ENCODE data around the gene PRAMEF9.
"Not testable (repeated sequence)": the region's sequence is repeated elsewhere in the genome, so short reads cannot be mapped to it uniquely, and the experiment has no call there.

The PRAMEF9 gene

DNA sequence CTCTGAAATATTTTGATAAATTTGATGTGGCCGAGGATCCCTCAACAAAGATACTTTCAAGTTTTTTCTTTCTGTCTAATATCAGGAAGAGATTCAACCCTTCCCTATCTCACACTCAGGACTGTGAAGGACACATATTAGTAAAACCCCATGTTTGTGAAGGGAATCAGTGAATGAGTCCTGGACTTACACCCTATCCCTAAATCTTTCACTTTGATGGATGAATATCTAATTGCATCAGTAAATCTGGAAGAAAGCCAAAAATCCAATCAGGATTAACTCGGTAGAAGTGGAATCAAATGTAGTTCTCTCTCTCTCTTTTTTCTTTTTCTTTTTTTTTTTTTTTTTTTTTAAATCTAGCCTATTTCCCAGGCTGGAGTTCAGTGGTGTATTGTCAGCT is at the start of gene PRAMEF9:
Gene PRAMEF9, plus strand, starts transcription at position 301 of the 400 bp plus-strand sequence. CDS start 3,433 bp downstream, outside the sequence.
- DNase-seq (ENCODE audit: low read depth); H3K4me3 ChIP-seq (ENCODE audit: low read depth, low read length): not testable (repeated sequence)

DNA sequence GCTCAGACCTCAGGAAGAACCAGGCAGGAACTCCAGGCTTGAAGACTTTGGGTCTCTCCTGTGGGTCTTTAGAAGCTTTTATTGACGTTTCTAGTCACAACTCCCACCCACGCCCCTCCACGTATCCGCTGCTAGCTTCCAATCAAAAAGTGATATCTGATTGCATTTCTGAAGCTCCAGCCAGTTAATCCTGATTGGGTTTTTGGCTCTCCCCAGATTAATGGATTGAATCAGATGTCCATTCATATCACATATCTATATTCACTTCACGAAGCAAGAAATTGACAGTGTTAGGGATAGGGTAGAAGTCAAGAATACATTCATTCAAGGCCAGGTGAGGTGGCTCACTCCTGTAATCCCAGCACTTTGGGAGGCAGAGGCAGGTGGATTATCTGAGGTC is 15.7 kb upstream of the PRAMEF9 start, which contains the start of gene PRAMEF26:
Gene PRAMEF26, minus strand, starts transcription at position 101 of the 400 bp plus-strand sequence. CDS start 2,914 bp downstream, outside the sequence.
- not testable (repeated sequence) for DNase-seq (ENCODE audit: low read depth); H3K4me3 ChIP-seq (ENCODE audit: low read depth, low read length)

DNA sequence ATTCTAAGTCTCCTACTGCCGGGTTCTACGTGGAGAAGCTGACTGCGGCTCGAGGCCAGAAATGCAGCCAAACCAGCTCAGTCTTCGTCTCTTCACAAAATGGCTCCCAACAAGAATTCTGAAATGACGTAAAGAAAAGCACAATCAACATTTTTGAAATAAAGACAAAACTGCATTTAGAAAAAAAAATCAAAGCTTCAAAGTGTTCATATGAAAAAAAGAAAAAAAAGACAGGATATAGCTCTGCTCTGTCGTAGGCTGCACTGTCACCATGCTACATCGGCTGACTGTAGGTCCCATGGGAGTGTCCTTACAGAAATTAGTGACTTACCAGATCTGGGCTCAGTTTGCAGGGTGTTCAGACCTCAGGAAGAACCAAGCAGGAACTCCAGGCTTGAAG is 6.1 kb upstream of the PRAMEF9 start, which contains the start of gene HNRNPCL4:
Gene HNRNPCL4, minus strand, starts transcription at position 101 of the 400 bp plus-strand sequence. CDS start 164 bp downstream, outside the sequence.
- H3K4me3 ChIP-seq (ENCODE audit: low read depth, low read length): not testable (repeated sequence)

DNA sequence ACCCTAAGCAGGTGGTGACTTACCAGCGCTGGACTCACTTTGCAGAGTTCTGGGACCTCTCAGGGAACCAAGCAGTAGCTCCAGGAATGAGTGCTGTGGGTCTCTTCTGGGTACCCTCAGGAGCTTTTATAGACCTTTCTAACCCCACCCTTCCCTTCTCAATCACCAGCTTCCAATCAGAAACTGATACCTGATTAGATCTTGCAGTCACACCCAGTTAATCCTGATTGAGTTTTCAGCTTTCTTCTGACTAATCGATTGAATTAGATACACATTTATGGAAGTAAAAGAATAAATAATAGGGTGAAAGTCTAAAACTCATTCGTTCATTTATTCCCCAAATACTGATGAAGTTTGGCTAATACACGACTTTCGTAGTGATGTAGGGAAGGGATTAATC is 29.7 kb downstream of the PRAMEF9 start, which contains the start of gene PRAMEF13:
Gene PRAMEF13, minus strand, starts transcription at position 101 of the 400 bp plus-strand sequence. CDS start 1,820 bp downstream, outside the sequence.
- not testable (repeated sequence) for H3K4me3 ChIP-seq (ENCODE audit: low read depth, low read length); DNase-seq (ENCODE audit: low read depth)

More for the DNA sequence above, 6.1 kb upstream of the PRAMEF9 start, which contains the start of gene HNRNPCL4:
- DNase-seq (ENCODE audit: low read depth): not testable (repeated sequence)

DNA sequence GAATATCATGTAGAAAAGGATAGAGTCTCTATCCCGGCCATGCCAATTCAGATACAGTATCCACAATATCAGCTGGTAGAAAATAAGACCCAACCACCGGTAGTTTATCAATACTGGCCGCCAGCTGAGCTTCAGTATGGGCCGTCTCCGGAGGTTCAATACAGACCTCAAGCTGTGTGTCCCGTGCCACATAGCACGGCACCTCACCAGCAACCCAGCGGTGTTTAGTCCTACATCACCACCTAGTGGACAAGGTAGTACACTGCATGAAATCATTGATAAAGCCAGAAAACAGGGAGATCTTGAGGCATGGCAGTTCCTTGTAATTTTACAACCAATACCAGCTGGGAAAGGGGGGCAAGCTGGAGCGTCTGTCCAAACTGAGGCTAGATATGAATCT is 37.1 kb downstream of the PRAMEF9 start:
- not testable (repeated sequence) for DNase-seq (ENCODE audit: low read depth)

GRCh38 chr1:13216619-13217018 is 45.0 kb downstream of the PRAMEF9 start:
- not testable (repeated sequence) for DNase-seq (ENCODE audit: low read depth); H3K4me3 ChIP-seq (ENCODE audit: low read depth, low read length)

More for the DNA sequence above, 37.1 kb downstream of the PRAMEF9 start:
- H3K4me3 ChIP-seq (ENCODE audit: low read depth, low read length): not testable (repeated sequence)

DNA sequence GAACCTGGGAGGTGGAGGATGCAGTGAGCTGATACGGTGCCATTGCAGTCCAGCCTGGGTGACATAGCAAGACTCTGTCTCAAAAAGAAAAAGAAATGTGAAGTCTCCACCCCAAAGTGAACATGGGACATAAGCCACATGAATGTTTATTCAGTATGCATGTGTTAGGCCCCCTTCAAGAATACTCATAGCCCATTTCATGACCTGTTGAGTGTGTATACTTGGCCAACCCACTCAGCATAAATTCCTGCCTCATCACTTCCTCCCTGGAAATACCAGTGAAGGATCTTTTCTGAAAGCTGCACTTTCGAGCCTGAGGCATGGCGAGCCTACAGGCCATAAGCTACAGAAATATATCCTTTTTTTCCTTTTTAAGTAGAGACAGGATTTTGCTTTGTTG is 47.6 kb downstream of the PRAMEF9 start:
- DNase-seq (ENCODE audit: low read depth); H3K4me3 ChIP-seq (ENCODE audit: low read depth, low read length): not testable (repeated sequence)

DNA sequence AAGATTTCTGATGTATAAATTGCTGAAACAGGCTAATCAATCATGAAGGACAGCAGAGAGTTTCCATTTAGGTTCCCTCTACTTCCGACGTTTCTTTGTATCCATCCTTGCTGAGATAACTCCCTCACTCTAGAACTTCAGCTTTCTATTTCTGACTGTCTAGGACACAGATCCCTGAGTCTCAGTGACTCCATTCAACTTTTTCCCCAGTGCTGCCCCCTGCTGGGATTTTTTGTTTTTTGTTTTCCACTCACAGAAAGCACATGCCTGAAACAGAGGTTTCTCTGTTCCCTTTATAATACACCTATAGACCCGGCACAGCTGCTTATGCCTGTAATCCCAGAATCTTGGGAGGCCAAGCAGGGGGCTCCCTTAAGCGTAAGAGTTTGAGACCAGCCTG is 51.1 kb downstream of the PRAMEF9 start:
- DNase-seq (ENCODE audit: low read depth); H3K4me3 ChIP-seq (ENCODE audit: low read depth, low read length): not testable (repeated sequence)

- no peak overlapping the region for H3K4me3 ChIP-seq (ENCODE audit: low read depth, low read length)
- no peak for DNase-seq (ENCODE audit: low read depth)
- TF ChIP-seq, protein P1, sequence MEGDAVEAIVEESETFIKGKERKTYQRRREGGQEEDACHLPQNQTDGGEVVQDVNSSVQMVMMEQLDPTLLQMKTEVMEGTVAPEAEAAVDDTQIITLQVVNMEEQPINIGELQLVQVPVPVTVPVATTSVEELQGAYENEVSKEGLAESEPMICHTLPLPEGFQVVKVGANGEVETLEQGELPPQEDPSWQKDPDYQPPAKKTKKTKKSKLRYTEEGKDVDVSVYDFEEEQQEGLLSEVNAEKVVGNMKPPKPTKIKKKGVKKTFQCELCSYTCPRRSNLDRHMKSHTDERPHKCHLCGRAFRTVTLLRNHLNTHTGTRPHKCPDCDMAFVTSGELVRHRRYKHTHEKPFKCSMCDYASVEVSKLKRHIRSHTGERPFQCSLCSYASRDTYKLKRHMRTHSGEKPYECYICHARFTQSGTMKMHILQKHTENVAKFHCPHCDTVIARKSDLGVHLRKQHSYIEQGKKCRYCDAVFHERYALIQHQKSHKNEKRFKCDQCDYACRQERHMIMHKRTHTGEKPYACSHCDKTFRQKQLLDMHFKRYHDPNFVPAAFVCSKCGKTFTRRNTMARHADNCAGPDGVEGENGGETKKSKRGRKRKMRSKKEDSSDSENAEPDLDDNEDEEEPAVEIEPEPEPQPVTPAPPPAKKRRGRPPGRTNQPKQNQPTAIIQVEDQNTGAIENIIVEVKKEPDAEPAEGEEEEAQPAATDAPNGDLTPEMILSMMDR (IDR thresholded peaks at IDR 0.05; ENCODE audit: low read depth, low read length, missing control alignments): no peak
Measured at GRCh38 chr1:13224480-13225060, 52.9 kb downstream of the PRAMEF9 start.

- DNase-seq (ENCODE audit: low read depth); H3K4me3 ChIP-seq (ENCODE audit: low read depth, low read length): not testable (repeated sequence)
Measured at GRCh38 chr1:13225675-13226204, 54.1 kb downstream of the PRAMEF9 start, which contains the start of gene PRAMEF18. PRAMEF18 (minus strand) TSS chr1:13226154; CDS start chr1:13226106, 48 bp downstream.

DNA sequence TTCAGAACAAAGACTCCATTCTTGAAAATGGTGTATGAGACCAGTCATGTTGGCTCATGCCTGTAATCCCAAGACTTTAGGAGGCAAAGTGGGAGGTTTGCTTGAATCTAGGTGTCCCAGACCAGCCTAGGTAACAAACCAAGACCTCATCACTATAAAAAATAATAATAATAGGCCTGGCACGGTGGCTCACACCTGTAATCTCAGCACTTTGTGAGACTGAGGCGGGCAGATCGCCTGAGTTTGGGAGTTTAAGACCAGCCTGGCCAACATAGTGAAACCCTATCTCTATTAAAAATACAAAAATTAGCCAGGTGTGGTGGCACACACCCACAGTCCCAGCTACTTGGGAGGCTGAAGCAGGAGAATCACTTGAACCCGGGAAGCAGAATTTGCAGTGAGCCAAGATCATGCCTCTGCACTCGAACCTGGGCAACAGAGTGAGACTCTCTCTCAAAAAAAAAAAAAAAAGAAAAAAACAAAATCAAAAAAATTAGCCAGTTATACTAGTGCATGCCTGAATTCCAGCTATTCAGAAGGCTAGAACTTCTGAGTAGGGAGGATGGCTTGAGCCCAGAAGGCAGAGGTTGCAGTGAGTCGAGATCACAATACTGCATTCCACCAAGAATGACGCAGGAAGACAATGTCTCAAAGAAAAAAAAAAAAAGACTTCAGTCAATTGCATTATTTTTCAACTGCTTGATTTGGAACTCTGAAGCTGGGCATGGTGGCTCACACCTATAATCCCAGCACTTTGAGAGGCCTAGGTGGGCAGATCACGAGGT is 55.8 kb downstream of the PRAMEF9 start:
- not testable (repeated sequence) for H3K4me3 ChIP-seq (ENCODE audit: low read depth, low read length); DNase-seq (ENCODE audit: low read depth)

GRCh38 chr1:13228343-13228781 is 56.7 kb downstream of the PRAMEF9 start:
- TF ChIP-seq, protein P1 (IDR thresholded peaks at IDR 0.05; ENCODE audit: low read depth, low read length, missing control alignments): peak; percentile 71
- no peak for DNase-seq (ENCODE audit: low read depth)
- no peak overlapping the region for H3K4me3 ChIP-seq (ENCODE audit: low read depth, low read length)

Measured in GM12864 (cell line).